Measurements from ENCODE around the gene TREH.

TREH gene

GRCh38 chr11:118663902-118664301, 15.5 kb downstream of the TREH start:
- Mint-ChIP-seq H3K27me3 (peaks cover 7% of the 10 kb centered on the region), H3K27ac (no peak overlapping the region), H3K4me3 (no peak overlapping the region), H3K9me3 (no peaks in the 10 kb centered on the region), H3K4me1 (peaks cover 3% of the 10 kb centered on the region), H3K36me3 (no peaks in the 10 kb centered on the region)
- ATAC-seq (ENCODE audit: low read depth) (no peak), DNase-seq (ENCODE audit: low spot score in 2 of 2) (no peak)

- ATAC-seq (ENCODE audit: low read depth) (no peak), DNase-seq (ENCODE audit: low spot score in 2 of 2) (no peak)
- peaks cover 7% of the 10 kb centered on the region for H3K27me3 Mint-ChIP-seq
- no peaks in the 10 kb centered on the region for H3K36me3 Mint-ChIP-seq
- H3K27ac Mint-ChIP-seq, result no peak overlapping the region
- H3K9me3 Mint-ChIP-seq, result no peaks in the 10 kb centered on the region
- H3K4me3 Mint-ChIP-seq, result no peak overlapping the region
- H3K4me1 Mint-ChIP-seq, result peaks cover 3% of the 10 kb centered on the region
Observed at GRCh38 chr11:118663381-118663780, 16.1 kb downstream of the TREH start.

- no peak for ATAC-seq (ENCODE audit: low read depth)
- Mint-ChIP-seq H3K36me3 (no peaks in the 10 kb centered on the region), H3K9me3 (no peaks in the 10 kb centered on the region)
Observed at GRCh38 chr11:118662401-118663271, 16.8 kb downstream of the TREH start.

GRCh38 chr11:118661425-118662301, 17.8 kb downstream of the TREH start:
- H3K9me3 Mint-ChIP-seq, result no peaks in the 10 kb centered on the region
- no peaks in the 10 kb centered on the region for H3K36me3 Mint-ChIP-seq
- no peak overlapping the region for H3K27ac Mint-ChIP-seq
- peaks cover 7% of the 10 kb centered on the region for H3K27me3 Mint-ChIP-seq
- DNase-seq (ENCODE audit: low spot score in 2 of 2), result no peak
- no peak for ATAC-seq (ENCODE audit: low read depth)
- no peak overlapping the region for H3K4me3 Mint-ChIP-seq
- peaks cover 3% of the 10 kb centered on the region for H3K4me1 Mint-ChIP-seq

More at GRCh38 chr11:118662401-118663271, 16.8 kb downstream of the TREH start:
- DNase-seq (ENCODE audit: low spot score in 2 of 2), result no peak
- Mint-ChIP-seq H3K27me3 (peaks cover 7% of the 10 kb centered on the region), H3K27ac (no peak overlapping the region), H3K4me1 (peaks cover 3% of the 10 kb centered on the region), H3K4me3 (no peak overlapping the region)

GRCh38 chr11:118660681-118661424, 18.6 kb downstream of the TREH start:
- DNase-seq (ENCODE audit: low spot score in 2 of 2), result no peak
- H3K27me3 Mint-ChIP-seq, result peaks cover 7% of the 10 kb centered on the region
- peaks cover 3% of the 10 kb centered on the region for H3K4me1 Mint-ChIP-seq
- no peak overlapping the region for H3K4me3 Mint-ChIP-seq
- no peaks in the 10 kb centered on the region for H3K36me3 Mint-ChIP-seq
- no peak overlapping the region for H3K27ac Mint-ChIP-seq
- ATAC-seq (ENCODE audit: low read depth), result no peak
- H3K9me3 Mint-ChIP-seq, result no peaks in the 10 kb centered on the region

- Mint-ChIP-seq H3K27me3 (peaks cover 7% of the 10 kb centered on the region), H3K36me3 (no peaks in the 10 kb centered on the region), H3K4me3 (no peak overlapping the region), H3K27ac (no peak overlapping the region), H3K9me3 (no peaks in the 10 kb centered on the region), H3K4me1 (peaks cover 3% of the 10 kb centered on the region)
- no peak for DNase-seq (ENCODE audit: low spot score in 2 of 2)
- ATAC-seq (ENCODE audit: low read depth), result no peak
Observed at GRCh38 chr11:118659953-118660680, 19.3 kb downstream of the TREH start.

- Mint-ChIP-seq H3K4me3 (no peak overlapping the region), H3K27ac (no peak overlapping the region), H3K9me3 (no peaks in the 10 kb centered on the region), H3K36me3 (no peaks in the 10 kb centered on the region), H3K4me1 (peaks cover 3% of the 10 kb centered on the region), H3K27me3 (peaks cover 6% of the 10 kb centered on the region)
- ATAC-seq (ENCODE audit: low read depth) (peak; percentile 99), DNase-seq (ENCODE audit: low spot score in 2 of 2) (peak; percentile 81 to 93)
Observed at GRCh38 chr11:118659314-118659952, 20.0 kb downstream of the TREH start.

- no peaks in the 10 kb centered on the region for H3K9me3 Mint-ChIP-seq
- peaks cover 5% of the 10 kb centered on the region for H3K27me3 Mint-ChIP-seq
- H3K36me3 Mint-ChIP-seq, result no peaks in the 10 kb centered on the region
- no peak overlapping the region for H3K4me3 Mint-ChIP-seq
- no peak for DNase-seq (ENCODE audit: low spot score in 2 of 2)
- peaks cover 3% of the 10 kb centered on the region for H3K4me1 Mint-ChIP-seq
- ATAC-seq (ENCODE audit: low read depth), result no peak
- H3K27ac Mint-ChIP-seq, result no peak overlapping the region
Observed at GRCh38 chr11:118658429-118659313, 20.8 kb downstream of the TREH start.

GRCh38 chr11:118657709-118658428, 21.6 kb downstream of the TREH start:
- Mint-ChIP-seq H3K27ac (no peak overlapping the region), H3K27me3 (peaks cover 2% of the 10 kb centered on the region), H3K4me1 (peaks cover 3% of the 10 kb centered on the region), H3K4me3 (no peak overlapping the region), H3K9me3 (no peaks in the 10 kb centered on the region), H3K36me3 (no peaks in the 10 kb centered on the region)
- no peak for ATAC-seq (ENCODE audit: low read depth)
- no peak for DNase-seq (ENCODE audit: low spot score in 2 of 2)

- no peak overlapping the region for H3K27ac Mint-ChIP-seq
- H3K36me3 Mint-ChIP-seq, result no peaks in the 10 kb centered on the region
- no peaks in the 10 kb centered on the region for H3K9me3 Mint-ChIP-seq
- H3K27me3 Mint-ChIP-seq, result peaks cover 2% of the 10 kb centered on the region
- peaks cover 8% of the 10 kb centered on the region for H3K4me1 Mint-ChIP-seq
- no peak overlapping the region for H3K4me3 Mint-ChIP-seq
- ATAC-seq (ENCODE audit: low read depth), result no peak
- no peak for DNase-seq (ENCODE audit: low spot score in 2 of 2)
Observed at GRCh38 chr11:118657238-118657637, 22.2 kb downstream of the TREH start.

GRCh38 chr11:118656563-118657165, 22.8 kb downstream of the TREH start:
- Mint-ChIP-seq H3K9me3 (no peaks in the 10 kb centered on the region), H3K27me3 (peaks cover 2% of the 10 kb centered on the region), H3K4me1 (peaks cover 9% of the 10 kb centered on the region), H3K27ac (no peak overlapping the region), H3K4me3 (no peak overlapping the region), H3K36me3 (no peaks in the 10 kb centered on the region)
- no peak for ATAC-seq (ENCODE audit: low read depth)
- DNase-seq (ENCODE audit: low spot score in 2 of 2), result no peak
